Fibroblast of the aortic adventitia (primary cell): ENCODE measurements around the gene HMGCS2. TPM values are rescaled to one million over a fixed set of nuclear protein-coding genes. Genes with fewer than 3 reads are reported as not detected.
"Not testable (repeated sequence)": the region's sequence is repeated elsewhere in the genome, so short reads cannot be mapped to it uniquely, and the experiment has no call there.

ENCODE experiments used
- DNase-seq: peaks from one replicate; pipeline ENCODE4 v3.0.0-alpha.2; 2010; ENCODE audit warnings: low read depth
- H3K4me3 ChIP-seq: 2 replicates; pipeline ENCODE4 v1.5.1; 2011; ENCODE audit warnings: low read depth, mild to moderate bottlenecking, control low read depth, low read length, moderate library complexity
- total RNA-seq: library from RNA; depleted of rRNA; stranded (reverse); fragments of >200 nt; gene quantifications from 2 replicates; pipeline ENCODE4 v1.2.3, GENCODE V29; 2012; ENCODE audit warnings: low replicate concordance
- TF ChIP-seq, protein P1 (sequence below): IDR thresholded peaks from 2 replicates; pipeline ENCODE4 v1.5.1; 2011; ENCODE audit warnings: mild to moderate bottlenecking, low read length, control low read depth, inconsistent platforms; ENCODE audit not compliant: insufficient read depth

Gene HMGCS2
- total RNA-seq, 1 donor = not detected

DNA sequence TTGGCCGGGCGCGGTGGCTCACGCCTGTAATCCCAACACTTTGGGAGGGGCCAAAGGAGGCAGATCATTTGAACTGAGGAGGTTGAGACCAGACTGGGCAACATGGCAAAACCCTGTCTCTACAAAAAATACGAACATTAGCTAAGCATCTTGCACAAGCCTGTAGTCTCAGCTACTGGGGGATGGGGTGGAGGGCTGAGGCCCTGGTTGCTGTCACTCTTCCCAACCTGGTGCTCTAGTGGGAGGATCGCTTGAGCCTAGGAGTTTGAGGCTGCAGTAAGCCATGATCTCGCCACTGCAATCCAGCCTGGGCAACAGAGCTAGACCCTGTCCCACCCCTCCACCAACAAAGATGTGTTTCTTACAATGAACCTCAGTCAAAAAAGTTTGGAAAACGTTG, 54.1 kb downstream of the HMGCS2 start:
- TF ChIP-seq, protein P1, sequence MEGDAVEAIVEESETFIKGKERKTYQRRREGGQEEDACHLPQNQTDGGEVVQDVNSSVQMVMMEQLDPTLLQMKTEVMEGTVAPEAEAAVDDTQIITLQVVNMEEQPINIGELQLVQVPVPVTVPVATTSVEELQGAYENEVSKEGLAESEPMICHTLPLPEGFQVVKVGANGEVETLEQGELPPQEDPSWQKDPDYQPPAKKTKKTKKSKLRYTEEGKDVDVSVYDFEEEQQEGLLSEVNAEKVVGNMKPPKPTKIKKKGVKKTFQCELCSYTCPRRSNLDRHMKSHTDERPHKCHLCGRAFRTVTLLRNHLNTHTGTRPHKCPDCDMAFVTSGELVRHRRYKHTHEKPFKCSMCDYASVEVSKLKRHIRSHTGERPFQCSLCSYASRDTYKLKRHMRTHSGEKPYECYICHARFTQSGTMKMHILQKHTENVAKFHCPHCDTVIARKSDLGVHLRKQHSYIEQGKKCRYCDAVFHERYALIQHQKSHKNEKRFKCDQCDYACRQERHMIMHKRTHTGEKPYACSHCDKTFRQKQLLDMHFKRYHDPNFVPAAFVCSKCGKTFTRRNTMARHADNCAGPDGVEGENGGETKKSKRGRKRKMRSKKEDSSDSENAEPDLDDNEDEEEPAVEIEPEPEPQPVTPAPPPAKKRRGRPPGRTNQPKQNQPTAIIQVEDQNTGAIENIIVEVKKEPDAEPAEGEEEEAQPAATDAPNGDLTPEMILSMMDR = no peak
- peak; percentile 69 for DNase-seq
- H3K4me3 ChIP-seq = peak overlapping the region; percentile 75

DNA sequence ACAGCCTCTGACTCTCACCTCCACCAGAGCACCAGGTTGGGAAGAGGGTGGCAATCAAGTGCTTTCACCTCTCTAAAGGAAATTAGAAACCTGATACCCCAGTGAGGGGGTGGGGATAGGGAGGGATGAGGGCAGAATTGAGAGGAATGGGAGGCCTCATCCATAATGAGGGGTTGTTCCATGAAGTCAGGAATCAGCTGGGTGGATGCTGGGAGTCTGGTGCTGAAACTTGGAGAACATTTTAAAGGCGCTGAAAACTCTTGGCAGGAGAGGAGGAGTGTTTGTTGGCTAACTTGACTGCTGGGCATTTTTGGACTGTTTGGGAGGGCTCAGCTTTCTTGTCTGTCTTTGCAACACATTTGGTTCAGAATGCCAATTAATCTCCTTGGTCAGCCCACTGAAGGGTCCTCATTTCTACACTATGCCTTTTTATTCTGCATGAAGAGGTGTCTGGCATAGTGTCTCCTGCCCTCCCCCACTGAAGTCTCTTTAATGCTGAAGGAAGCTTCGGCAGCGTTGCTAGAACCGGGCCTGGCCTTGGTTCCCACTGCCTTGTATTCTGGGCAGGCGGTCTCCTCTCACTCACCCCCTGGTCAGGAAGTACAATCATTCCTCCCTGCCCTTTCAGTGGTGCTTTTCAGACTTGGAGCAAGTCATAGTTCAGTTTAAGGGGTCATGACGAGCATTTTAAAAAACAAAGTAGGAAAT, 54.8 kb downstream of the HMGCS2 start:
- TF ChIP-seq, protein P1 = no peak
- H3K4me3 ChIP-seq = peak overlapping the region; percentile 75
- DNase-seq = peak; percentile 69

DNA sequence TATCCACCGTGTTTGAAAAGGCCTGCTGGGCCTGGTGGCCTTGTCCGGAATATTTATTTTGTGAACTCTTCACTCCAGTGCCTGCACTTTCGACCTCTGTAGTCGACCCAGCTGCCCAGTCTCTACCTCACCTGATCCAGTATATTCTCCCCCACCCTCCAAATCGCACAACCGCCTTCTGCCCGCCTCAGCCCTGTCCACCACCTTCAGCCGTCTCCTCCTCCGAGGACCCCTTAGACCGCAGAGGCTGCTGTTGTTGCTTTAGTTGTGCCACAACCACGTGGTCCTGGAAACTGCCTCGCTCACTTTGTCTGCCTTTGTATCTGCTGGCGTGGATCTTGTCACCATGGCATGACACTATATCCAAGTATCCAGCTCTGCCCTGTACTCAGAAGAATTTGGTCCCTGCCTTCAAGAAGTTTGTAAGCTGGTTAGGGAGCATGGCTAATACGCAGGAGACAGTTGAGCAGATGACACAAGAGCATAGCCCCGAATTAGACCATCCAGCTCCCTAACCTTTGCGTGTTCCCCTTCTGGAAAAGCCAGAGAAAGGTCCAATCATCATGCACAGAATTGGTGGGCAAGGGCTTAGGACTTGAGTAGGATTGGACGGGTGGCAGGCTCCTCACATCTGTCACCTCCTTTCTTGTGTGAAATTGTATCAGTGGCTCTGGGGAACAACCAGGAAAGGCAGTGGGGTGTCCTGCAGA, 55.5 kb downstream of the HMGCS2 start:
- peak overlapping the region; percentile 75 for H3K4me3 ChIP-seq
- TF ChIP-seq, protein P1 = no peak
- no peak for DNase-seq

DNA sequence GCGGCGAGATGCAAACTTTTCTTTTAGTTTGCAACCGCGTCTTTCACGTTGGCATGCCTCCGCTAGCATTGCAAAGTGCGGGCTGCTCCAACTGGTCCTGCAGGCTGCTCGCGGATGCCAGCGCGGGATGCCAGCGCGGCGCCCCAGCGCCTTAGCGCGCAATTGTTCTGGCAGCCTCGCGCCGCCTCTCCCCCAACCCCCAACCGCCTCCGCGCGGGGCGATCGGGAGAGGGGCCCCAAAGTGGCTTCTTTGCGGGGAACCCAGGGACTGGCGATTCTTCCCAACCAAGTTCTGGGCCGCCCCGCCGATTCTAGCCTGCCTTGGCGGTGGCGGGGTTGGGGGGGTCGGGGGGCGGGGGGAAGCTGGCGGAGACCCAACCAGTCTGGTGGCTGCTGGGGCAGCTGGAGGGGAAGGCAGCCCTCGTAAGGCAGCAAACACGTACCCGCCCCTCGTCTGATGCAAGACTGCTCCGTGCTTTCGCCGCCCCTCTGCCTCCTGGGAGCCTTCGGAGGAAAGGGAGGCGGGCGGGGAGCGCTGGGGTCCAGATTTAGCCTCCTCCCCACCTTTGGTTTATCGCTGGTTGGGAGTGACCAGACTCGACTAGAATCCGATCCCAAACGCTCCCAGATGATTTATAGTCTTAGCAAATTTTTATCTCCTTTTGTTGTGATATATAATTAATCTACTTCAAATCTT, 56.2 kb downstream of the HMGCS2 start:
- peak; percentile 95 for DNase-seq
- H3K4me3 ChIP-seq = peak overlapping the region; percentile 75
- TF ChIP-seq, protein P1 = no peak

DNA sequence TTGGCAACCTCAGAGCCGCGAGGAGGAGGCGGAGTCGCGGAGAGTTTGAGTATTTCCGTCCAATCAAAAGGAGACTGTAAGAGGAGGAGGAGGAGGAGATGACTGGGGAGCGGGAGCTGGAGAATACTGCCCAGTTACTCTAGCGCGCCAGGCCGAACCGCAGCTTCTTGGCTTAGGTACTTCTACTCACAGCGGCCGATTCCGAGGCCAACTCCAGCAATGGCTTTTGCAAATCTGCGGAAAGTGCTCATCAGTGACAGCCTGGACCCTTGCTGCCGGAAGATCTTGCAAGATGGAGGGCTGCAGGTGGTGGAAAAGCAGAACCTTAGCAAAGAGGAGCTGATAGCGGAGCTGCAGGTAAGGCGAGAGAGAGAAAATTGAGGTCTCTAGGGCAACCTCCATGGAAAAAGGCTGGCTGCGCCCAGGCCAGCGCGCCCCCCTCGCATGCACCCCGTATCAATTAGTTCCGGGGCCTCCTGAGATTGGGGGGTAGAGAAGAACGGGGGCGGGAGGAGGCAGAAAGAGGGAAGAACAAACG, 56.8 kb downstream of the HMGCS2 start, which contains the start of gene PHGDH:
PHGDH (plus strand) TSS at position 131 of the 538 bp plus-strand sequence; CDS start at position 220, 89 bp downstream.
- TF ChIP-seq, protein P1 = no peak
- H3K4me3 ChIP-seq = peak within 1 kb of the TSS; percentile 75
- peak; percentile 93 for DNase-seq

DNA sequence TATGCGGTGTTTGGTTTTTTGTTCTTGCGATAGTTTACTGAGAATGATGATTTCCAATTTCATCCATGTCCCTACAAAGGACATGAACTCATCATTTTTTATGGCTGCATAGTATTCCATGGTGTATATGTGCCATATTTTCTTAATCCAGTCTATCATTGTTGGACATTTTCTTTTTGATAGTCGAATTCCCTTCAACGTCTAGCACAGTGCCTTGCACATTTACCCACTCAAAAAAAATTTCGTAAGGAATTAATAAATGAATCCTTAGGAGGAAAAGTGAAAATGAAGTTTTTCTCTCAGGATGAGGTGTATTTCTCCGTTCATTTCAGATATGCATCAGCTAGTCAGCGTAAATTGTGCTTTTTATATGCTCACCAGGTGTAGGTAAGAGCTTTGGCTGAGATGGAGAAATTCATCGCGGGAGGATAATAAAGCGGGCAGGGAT, 57.3 kb downstream of the HMGCS2 start:
- DNase-seq = not testable (repeated sequence)
- H3K4me3 ChIP-seq = peak overlapping the region; percentile 75

DNA sequence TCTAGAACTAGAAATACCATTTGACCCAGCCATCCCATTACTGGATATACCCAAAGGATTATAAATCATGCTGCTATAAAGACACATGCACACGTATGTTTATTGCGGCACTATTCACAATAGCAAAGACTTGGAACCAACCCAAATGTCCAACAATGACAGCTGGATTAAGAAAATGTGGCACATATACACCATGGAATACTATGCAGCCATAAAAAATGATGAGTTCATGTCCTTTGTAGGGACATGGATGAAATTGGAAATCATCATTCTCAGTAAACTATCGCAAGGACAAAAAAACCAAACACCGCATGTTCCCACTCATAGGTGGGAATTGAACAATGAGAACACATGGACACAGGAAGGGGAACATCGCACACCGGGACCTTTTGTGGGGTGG, 62.1 kb downstream of the HMGCS2 start:
- H3K4me3 ChIP-seq, DNase-seq: not testable (repeated sequence)
